Middle frontal gyrus (tissue), 1 donor: ENCODE measurements around the gene RPL23.

Experiments
- DNase-seq: peaks from one replicate; pipeline ENCODE4 v3.0.0-alpha.2; 2015; ENCODE audit warnings: low spot score; ENCODE audit errors: extremely low spot score

The RPL23 gene

GRCh38 chr17:38798614-38799500 lies 54.7 kb downstream of the RPL23 start:
- no peak for DNase-seq
